KMS-11 (cell line): ENCODE data around the gene PTPN7.

Experiments used
- H2AFZ ChIP-seq: fragments of 200-600 bp; sonication (generic); 2 replicates; pipeline ENCODE4 v1.6.1; 2016; ENCODE audit warnings: antibody characterized with exemption, mixed run types, low read depth
- H3K27ac ChIP-seq: fragments of 200-600 bp; sonication (generic); 2 replicates; pipeline ENCODE4 v1.6.1; 2016; ENCODE audit warnings: mild to moderate bottlenecking, mixed run types
- H3K27me3 ChIP-seq: fragments of 200-600 bp; sonication (generic); 2 replicates; pipeline ENCODE4 v1.6.1; 2017; ENCODE audit warnings: mild to moderate bottlenecking, low read depth, mixed run types, moderate library complexity; ENCODE audit not compliant: insufficient read depth
- H3K36me3 ChIP-seq: fragments of 200-600 bp; sonication (generic); 2 replicates; pipeline ENCODE4 v1.6.1; 2017; ENCODE audit warnings: mild to moderate bottlenecking, mixed run types; ENCODE audit not compliant: insufficient read depth
- H3K4me1 ChIP-seq: fragments of 200-600 bp; sonication (generic); 2 replicates; pipeline ENCODE4 v1.6.1; 2016; ENCODE audit warnings: mild to moderate bottlenecking, low read depth, mixed run types; ENCODE audit not compliant: poor library complexity, severe bottlenecking
- H3K4me2 ChIP-seq: fragments of 200-600 bp; sonication (generic); 2 replicates; pipeline ENCODE4 v1.7.0; 2016; ENCODE audit warnings: mild to moderate bottlenecking, mixed run types
- H3K4me3 ChIP-seq: fragments of 200-600 bp; sonication (generic); IDR thresholded peaks from 2 replicates; pipeline ENCODE4 v1.6.1; 2017; ENCODE audit warnings: low read depth, low read length, mixed read lengths; ENCODE audit not compliant: insufficient read depth
- H3K79me2 ChIP-seq: fragments of 200-600 bp; sonication (generic); 2 replicates; pipeline ENCODE4 v1.6.1; 2016; ENCODE audit warnings: low read depth, mixed run types; ENCODE audit not compliant: insufficient read depth
- H3K9ac ChIP-seq: fragments of 200-600 bp; sonication (generic); 2 replicates; pipeline ENCODE4 v1.6.1; 2016; ENCODE audit warnings: mild to moderate bottlenecking, mixed run types
- H4K20me1 ChIP-seq: fragments of 200-600 bp; sonication (generic); 2 replicates; pipeline ENCODE4 v1.6.1; 2016; ENCODE audit warnings: mild to moderate bottlenecking, mixed run types; ENCODE audit not compliant: insufficient read depth
- TF ChIP-seq, protein P1 (sequence below): fragments of 200-600 bp; sonication (generic); conservative IDR thresholded peaks from 2 replicates; pipeline ENCODE4 v1.6.1; 2017; ENCODE audit warnings: low read depth, mild to moderate bottlenecking, antibody characterized with exemption, low read length, moderate library complexity, mixed read lengths

Gene PTPN7

GRCh38 chr1:202126426-202126825, 34.0 kb downstream of the PTPN7 start:
- no peak overlapping the region for H3K9ac ChIP-seq
- peaks cover 12% of the 10 kb centered on the region for H3K27me3 ChIP-seq
- no peaks in the 10 kb centered on the region for H4K20me1 ChIP-seq
- no peak overlapping the region for H3K4me3 ChIP-seq
- H3K36me3 ChIP-seq = no peaks in the 10 kb centered on the region
- no peak overlapping the region for H2AFZ ChIP-seq
- no peak overlapping the region for H3K27ac ChIP-seq
- no peaks in the 10 kb centered on the region for H3K4me1 ChIP-seq
- no peaks in the 10 kb centered on the region for H3K79me2 ChIP-seq
- TF ChIP-seq, protein P1, sequence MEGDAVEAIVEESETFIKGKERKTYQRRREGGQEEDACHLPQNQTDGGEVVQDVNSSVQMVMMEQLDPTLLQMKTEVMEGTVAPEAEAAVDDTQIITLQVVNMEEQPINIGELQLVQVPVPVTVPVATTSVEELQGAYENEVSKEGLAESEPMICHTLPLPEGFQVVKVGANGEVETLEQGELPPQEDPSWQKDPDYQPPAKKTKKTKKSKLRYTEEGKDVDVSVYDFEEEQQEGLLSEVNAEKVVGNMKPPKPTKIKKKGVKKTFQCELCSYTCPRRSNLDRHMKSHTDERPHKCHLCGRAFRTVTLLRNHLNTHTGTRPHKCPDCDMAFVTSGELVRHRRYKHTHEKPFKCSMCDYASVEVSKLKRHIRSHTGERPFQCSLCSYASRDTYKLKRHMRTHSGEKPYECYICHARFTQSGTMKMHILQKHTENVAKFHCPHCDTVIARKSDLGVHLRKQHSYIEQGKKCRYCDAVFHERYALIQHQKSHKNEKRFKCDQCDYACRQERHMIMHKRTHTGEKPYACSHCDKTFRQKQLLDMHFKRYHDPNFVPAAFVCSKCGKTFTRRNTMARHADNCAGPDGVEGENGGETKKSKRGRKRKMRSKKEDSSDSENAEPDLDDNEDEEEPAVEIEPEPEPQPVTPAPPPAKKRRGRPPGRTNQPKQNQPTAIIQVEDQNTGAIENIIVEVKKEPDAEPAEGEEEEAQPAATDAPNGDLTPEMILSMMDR = no peak
- no peak overlapping the region for H3K4me2 ChIP-seq

GRCh38 chr1:202125611-202126010, 34.8 kb downstream of the PTPN7 start:
- Histone ChIP-seq H3K4me2 (no peak overlapping the region), H4K20me1 (no peaks in the 10 kb centered on the region), H3K79me2 (no peaks in the 10 kb centered on the region), H3K4me3 (no peak overlapping the region), H3K4me1 (no peaks in the 10 kb centered on the region), H3K27me3 (peaks cover 12% of the 10 kb centered on the region), H2AFZ (no peak overlapping the region), H3K27ac (no peak overlapping the region), H3K36me3 (no peaks in the 10 kb centered on the region), H3K9ac (no peak overlapping the region)
- TF ChIP-seq, protein P1 = no peak

- H3K27me3 ChIP-seq = peaks cover 12% of the 10 kb centered on the region
- H2AFZ ChIP-seq = no peak overlapping the region
- H3K4me1 ChIP-seq = no peaks in the 10 kb centered on the region
- no peak overlapping the region for H3K4me3 ChIP-seq
- TF ChIP-seq, protein P1 = no peak
- no peaks in the 10 kb centered on the region for H3K79me2 ChIP-seq
- no peaks in the 10 kb centered on the region for H3K36me3 ChIP-seq
- H3K27ac ChIP-seq = no peak overlapping the region
- H3K9ac ChIP-seq = no peak overlapping the region
- no peak overlapping the region for H3K4me2 ChIP-seq
- H4K20me1 ChIP-seq = no peaks in the 10 kb centered on the region
These were observed 36.3 kb downstream of the PTPN7 start for GRCh38 chr1:202124142-202124541.

GRCh38 chr1:202123336-202123813, 37.0 kb downstream of the PTPN7 start:
- H3K27ac ChIP-seq = no peak overlapping the region

More at GRCh38 chr1:202123336-202123813, 37.0 kb downstream of the PTPN7 start:
- Histone ChIP-seq H4K20me1 (no peaks in the 10 kb centered on the region), H3K36me3 (no peaks in the 10 kb centered on the region), H2AFZ (no peak overlapping the region), H3K4me2 (no peak overlapping the region), H3K4me3 (no peak overlapping the region), H3K79me2 (no peaks in the 10 kb centered on the region), H3K27me3 (peaks cover 12% of the 10 kb centered on the region; the same call in 1 of the 2 replicates), H3K9ac (no peak overlapping the region), H3K4me1 (peaks cover 4% of the 10 kb centered on the region)
- TF ChIP-seq, protein P1 = no peak
